Endothelial cell of umbilical vein (primary cell): ENCODE data around the gene POLRMT.
"Not testable (repeated sequence)": the region's sequence is repeated elsewhere in the genome, so short reads cannot be mapped to it uniquely, and the experiment has no call there.

Source experiments
- CTCF ChIP-seq, 2 donors: IDR thresholded peaks; 1 replicate in 1 of 2; 2 replicates in 1 of 2; pipeline ENCODE4 v1.5.1; 2011; ENCODE audit warnings: low read length in 2 of 2, mild to moderate bottlenecking in 2 of 2, moderate library complexity in 2 of 2, control low read depth in 1 of 2, inconsistent platforms in 1 of 2, low read depth in 1 of 2; ENCODE audit not compliant: insufficient read depth in 1 of 2; ENCODE audit errors: extremely low read depth in 1 of 2
- GATA2 ChIP-seq: IDR thresholded peaks from 2 replicates; pipeline ENCODE4 v1.7.0; 2011; ENCODE audit warnings: low read depth, mild to moderate bottlenecking, moderate library complexity, mixed read lengths, low read length; ENCODE audit not compliant: insufficient read length, insufficient read depth
- MAX ChIP-seq: IDR thresholded peaks from 2 replicates; pipeline ENCODE4 v1.6.1; 2011; ENCODE audit not compliant: insufficient read depth, insufficient read length
- POLR2AphosphoS5 ChIP-seq: IDR thresholded peaks from 2 replicates; pipeline ENCODE4 v1.6.1; 2012; ENCODE audit warnings: low read depth, mild to moderate bottlenecking, control low read depth, low read length, moderate library complexity; ENCODE audit not compliant: insufficient read depth

- TF ChIP-seq CTCF (IDR thresholded peaks at IDR 0.05; ENCODE audit: extremely low read depth in 1 of 2, insufficient read depth in 1 of 2, low read depth in 1 of 2, low read length in 2 of 2); GATA2; MAX; POLR2AphosphoS5: not testable (repeated sequence)
Measured at GRCh38 chr19:621191-621590, 12.1 kb downstream of the POLRMT start.
